Motor neuron (in vitro differentiated cells): ENCODE data around the gene RDH5. TPM values are rescaled to one million over a fixed set of nuclear protein-coding genes. Genes with fewer than 3 reads are reported as not detected.

Source experiments
- ATAC-seq, 8 experiments: fragments of 200-7000 bp; cut with Tn5 transposase; replicated peaks in 6 of 8; 2 replicates each; pipeline ENCODE4 v1.8.0; 2021; ENCODE audit warnings: mild to moderate bottlenecking in 8 of 8, moderate library complexity in 8 of 8
- H3K27ac ChIP-seq, 2 donors: fragments of 250-450 bp; sonication (Bioruptor Pico); 2 replicates each; pipeline ENCODE4 v1.9.0; 2021; ENCODE audit warnings: antibody characterized with exemption in 2 of 2, mild to moderate bottlenecking in 2 of 2, moderate library complexity in 1 of 2
- H3K4me1 ChIP-seq, 2 donors: fragments of 250-450 bp; sonication (Bioruptor Pico); replicated peaks in 1 of 2; 2 replicates each; pipeline ENCODE4 v1.6.1; 2021; ENCODE audit warnings: antibody characterized with exemption in 2 of 2, mild to moderate bottlenecking in 2 of 2, moderate library complexity in 1 of 2
- H3K4me3 ChIP-seq, 5 donors: fragments of 250-450 bp; sonication (Bioruptor Pico); 2 replicates each; pipeline ENCODE4 v1.9.0; 2021; ENCODE audit warnings: antibody characterized with exemption in 5 of 5, mild to moderate bottlenecking in 5 of 5, moderate library complexity in 4 of 5
- WGBS, 10 experiments: fragments of 450-650 bp; shearing (Covaris generic); methylation state at CpG; one replicate each; pipeline ENCODE4 v1.0.0; 2022; 5-methylcytosine and 5-hydroxymethylcytosine counted together
- in situ Hi-C, 9 experiments: fragments of 400-800 bp; cut with MboI; loops; one replicate each; pipeline ENCODE4 v1.15.0; 2021; ENCODE audit warnings: low sequenced_read_pairs in 9 of 9, low pct_unique_long_range_greater_than_20kb in 2 of 9; ENCODE audit not compliant: unreplicated experiment in 9 of 9
- total RNA-seq, 8 experiments: library from RNA; unstranded; fragments of 300-600 nt; gene quantifications; 2 replicates each; pipeline versions ENCODE4 v1.2.3 to v1.2.4, GENCODE V29; 2022

The RDH5 gene
- total RNA-seq, 8 experiments from 2014 or later: 1.4 to 23.6 (median 3.6) TPM

DNA sequence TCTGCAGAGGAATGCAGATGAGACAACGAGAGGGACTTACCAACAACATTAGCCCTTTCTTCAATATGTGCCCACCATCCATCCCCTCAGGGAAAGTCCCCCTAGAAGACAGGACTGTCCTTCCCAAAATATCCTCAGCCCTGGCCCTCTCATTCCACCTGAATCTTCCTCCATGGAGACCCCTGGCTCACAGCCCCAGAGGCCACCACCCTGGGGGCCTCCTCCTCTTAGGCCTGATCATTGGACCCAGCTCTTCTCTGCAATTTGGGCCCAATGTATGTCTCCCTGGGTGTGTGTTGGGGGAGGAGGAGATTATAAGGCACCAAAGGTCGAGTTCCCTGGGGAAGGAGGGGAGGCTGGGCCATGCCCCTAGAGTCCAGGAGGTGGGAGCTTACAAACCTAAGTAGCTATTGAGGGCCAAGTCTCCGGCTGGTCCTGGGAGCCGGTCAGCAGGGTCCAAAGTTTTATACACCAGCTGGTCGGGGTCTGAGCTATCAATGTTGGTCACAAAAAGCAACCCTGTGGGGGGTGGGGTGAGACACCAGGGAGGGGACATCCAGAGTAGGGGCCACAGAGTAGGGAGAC lies 20.6 kb upstream of the RDH5 start:
- Histone ChIP-seq H3K27ac (no peak overlapping the region), H3K4me1 (no peaks in the 10 kb centered on the region), H3K4me3 (no peak overlapping the region)
- in situ Hi-C loops: no loop called here
- 0 to 67% (median 63%) methylated on average over 1 to 4 of the region's 5 CpGs; no CpG with 5 or more reads in 7 of the 10 experiments for WGBS, 10 experiments
- no peak for ATAC-seq

DNA sequence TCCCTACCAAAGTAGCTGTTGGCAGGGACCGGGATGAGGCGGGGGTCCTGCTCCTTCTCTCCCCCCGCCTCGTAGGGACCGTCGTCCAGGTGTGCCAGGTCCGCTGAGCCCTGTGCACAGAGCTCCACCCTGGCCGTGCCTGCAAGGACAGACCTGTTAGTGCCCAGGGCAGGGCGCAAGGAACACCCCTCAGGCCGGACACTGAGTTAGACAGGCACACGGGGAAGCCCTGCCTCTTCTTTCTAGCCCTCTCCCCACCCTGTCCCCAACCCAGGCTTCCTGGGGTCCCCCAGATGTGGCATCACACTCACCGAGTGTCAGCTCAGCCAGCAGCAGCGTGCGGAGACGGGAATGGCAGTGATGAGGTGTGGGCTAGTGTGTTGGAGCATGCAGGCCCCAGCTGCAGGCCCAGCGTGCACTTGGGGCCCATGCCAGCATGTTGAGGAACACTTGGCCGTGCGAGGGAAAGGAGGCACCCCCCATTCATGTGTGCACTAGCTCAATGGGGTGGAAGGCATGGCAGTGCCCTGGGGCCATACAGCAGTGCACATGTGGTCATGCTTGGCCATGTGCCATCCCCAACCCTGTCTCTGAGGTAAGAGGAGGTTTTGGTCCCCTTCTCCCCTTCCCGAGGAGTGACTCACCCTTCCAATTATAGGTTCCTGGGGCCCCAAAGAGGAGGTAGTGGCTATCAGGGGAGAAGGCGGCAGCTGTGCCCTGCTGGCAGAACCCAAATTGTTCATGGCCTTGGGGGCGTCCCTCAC lies 19.8 kb upstream of the RDH5 start:
- H3K4me1 ChIP-seq: peaks cover 0 to 3% of the 10 kb centered on the region in 2 donors
- peak in 2 of 8 experiments; percentile 50 to 52 for ATAC-seq
- in situ Hi-C loops: no loop called here
- WGBS, 10 experiments: 50 to 88% (median 82%) methylated on average over 1 to 6 of the region's 21 CpGs; no CpG with 5 or more reads in 7 of the 10 experiments
- H3K4me3 ChIP-seq: no peak overlapping the region
- H3K27ac ChIP-seq: no peak overlapping the region

DNA sequence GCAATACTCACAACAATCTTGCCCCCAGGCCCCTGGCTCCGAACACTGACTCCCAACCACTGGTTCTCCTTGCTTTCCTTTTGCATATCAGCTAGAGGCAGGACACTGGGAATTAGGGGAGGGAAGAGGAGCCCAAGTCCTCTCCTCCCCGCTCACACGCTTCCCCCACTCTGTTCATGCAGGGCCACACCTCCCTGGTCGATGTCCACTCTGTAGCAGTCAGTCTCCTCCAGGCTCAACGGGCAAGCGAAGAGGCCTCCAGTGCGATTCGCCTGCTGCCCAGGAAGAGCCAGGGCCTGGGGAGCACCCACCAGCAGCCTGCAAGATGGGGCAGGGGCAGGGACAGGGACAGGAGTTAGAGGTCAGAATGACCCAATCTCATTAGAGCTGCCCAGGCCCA lies 17.3 kb upstream of the RDH5 start:
- H3K4me1 ChIP-seq: peaks cover 13 to 14% of the 10 kb centered on the region in 2 donors
- no peak overlapping the region for H3K4me3 ChIP-seq
- no peak overlapping the region for H3K27ac ChIP-seq
- 80 to 100% (median 100%) methylated on average over 1 to 3 of the region's 8 CpGs; no CpG with 5 or more reads in 7 of the 10 experiments for WGBS, 10 experiments
- no peak for ATAC-seq
- in situ Hi-C loops: no loop called here

DNA sequence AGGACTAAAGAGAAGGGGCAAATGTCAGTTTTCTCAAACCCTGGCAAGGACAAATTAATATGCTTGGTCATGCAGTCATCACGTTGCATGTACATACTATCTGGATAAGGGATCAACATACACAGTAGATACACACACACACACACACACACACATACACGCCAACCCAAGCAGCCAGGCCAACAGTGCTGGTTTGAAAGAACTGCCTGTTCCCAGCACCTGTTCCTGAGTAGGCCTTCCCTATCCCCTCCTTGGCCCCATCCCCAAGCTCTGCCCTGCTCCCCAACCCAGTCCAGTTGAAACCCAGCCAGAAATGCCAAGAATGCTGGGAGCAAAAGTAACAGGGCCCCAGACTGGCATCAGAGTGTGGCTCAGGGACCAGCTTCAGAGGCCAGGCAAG lies 16.9 kb upstream of the RDH5 start:
- in situ Hi-C loops: no loop called here
- H3K4me3 ChIP-seq: no peak overlapping the region
- no peak overlapping the region for H3K27ac ChIP-seq
- 100% methylated on average over 1 of the region's 2 CpGs; no CpG with 5 or more reads in 9 of the 10 experiments for WGBS, 10 experiments
- H3K4me1 ChIP-seq: peaks cover 13 to 14% of the 10 kb centered on the region in 2 donors
- no peak for ATAC-seq

DNA sequence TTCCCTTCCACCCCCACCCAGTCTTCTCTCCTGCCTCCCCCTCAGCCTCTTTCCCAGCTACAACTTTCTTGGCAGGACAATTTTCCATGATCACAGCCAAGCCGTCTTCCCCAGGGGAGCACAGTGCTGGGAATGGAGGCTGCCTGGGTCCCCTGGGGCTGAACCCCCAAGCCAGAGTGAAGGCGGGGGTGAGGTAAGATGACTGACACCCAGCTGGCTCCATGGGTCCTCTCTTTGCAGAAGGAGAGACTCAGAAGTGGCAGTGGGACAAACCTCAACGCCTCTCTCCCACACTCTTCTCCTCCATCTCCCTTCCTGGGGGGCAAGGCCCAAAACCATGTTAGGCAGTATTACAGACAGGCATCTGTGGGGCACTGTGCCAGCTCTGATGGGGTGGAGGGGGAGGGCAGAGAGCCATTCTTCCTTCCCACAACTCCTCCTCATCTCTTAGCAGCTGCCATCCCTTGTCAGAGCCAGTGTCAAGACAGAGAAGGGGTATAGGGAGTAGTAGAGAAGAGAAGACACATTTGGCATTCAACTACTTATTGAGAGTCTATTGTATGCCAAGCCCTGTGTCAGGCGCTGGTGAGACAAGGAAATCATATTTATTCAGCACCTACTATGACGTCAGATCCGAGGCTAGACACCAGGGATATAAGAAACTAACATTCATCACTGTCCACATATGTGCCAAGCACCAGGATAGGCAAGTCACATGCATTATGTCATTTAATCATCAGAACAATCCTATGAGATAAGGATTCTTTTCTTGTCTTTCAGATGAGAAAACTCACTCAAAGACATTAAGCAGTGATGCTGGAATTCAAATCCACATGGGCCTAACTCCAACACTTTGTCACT lies 16.1 kb upstream of the RDH5 start:
- WGBS, 10 experiments: 63 to 98% (median 71%) methylated on average over 2 to 4 of the region's 6 CpGs; no CpG with 5 or more reads in 6 of the 10 experiments
- in situ Hi-C loops: no loop called here
- peak overlapping the region in 1 of 5 donors; percentile 3 for H3K4me3 ChIP-seq

DNA sequence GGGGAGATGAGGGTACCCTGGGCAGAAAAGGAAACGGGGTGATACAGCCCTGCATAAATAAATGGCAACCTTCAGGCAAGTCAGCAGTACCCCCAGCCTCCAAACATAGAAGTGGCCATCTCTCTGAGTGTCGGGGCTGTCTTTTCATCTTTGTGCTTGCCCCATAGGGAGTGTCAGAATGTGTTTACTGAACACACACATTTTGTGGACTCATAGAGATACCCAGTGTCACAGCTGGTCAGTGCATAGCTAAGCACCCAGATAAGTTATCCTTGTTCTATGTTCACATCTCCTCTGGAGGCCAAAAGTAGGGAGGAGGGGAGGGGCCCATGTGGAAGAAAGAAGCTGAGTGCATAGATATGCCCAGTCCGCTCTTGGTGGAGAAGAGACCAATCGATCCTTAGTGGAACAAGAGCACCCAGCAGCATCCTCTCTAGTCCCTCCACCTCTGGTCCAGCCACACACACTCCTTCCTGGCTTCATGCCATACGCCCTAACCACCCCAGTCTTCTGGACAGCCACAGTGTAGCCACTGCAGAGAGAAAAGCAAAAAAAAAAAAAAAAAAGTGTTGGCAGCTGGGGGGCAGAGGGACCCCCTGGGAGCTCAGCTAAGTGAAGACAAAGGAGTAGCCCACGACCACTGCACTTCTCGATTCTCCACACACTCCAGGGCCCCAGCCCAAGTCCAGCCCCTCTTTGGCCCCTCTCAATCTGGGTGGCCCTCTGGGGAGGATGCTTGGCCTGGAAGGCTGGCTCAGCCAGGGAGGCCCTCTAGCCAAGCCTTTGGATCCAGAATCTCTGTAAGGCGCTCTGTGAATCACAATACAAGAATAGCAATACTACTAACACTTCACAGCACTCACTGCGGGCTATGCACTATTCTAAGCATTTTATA lies 15.1 kb upstream of the RDH5 start:
- no peak for ATAC-seq
- in situ Hi-C loops: no loop called here
- Histone ChIP-seq H3K27ac (no peak overlapping the region), H3K4me3 (peak overlapping the region in 1 of 5 donors; percentile 3), H3K4me1 (peaks cover 13 to 14% of the 10 kb centered on the region in 2 donors)
- 64 to 100% (median 75%) methylated on average over 2 to 7 of the region's 9 CpGs; no CpG with 5 or more reads in 1 of the 10 experiments for WGBS, 10 experiments

More for the DNA sequence above, 16.1 kb upstream of the RDH5 start:
- Histone ChIP-seq H3K27ac (no peak overlapping the region), H3K4me1 (peaks cover 13 to 14% of the 10 kb centered on the region in 2 donors)
- no peak for ATAC-seq

DNA sequence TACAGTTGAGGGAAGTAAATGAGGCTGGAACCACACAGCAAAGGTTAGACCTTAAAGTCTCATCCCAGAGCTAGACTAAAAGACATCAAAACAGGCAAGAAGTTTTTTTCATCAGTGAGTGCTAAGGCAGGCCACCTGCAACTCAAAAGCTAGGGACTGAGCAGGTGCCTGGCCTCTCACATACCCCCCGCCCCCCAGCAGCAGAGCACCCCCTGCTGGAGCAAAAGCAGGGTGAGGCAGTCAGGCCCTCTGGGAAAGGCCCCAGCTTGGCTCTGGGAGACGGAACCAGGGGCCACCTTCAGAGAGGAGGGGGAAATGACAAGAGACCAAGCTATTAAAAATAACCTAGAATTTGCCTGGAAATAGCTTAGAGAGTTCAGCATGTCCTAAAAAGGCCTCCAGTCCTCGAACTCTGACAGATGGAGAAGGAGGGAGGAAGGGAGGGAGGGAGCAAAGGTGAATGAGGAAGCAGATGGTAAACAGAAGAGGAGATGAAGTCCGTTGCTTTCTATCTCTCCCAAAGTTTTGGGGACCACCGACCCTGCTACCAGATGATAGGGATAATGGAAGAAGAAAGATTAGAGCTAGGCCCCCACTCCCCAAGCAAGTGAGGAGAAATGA lies 14.3 kb upstream of the RDH5 start:
- no peak for ATAC-seq
- H3K27ac ChIP-seq: no peak overlapping the region
- in situ Hi-C loops: no loop called here
- H3K4me3 ChIP-seq: peak overlapping the region in 3 of 5 donors; percentile 58 to 82 (median 65)
- peaks cover 13 to 14% of the 10 kb centered on the region in 2 donors for H3K4me1 ChIP-seq
- 17 to 67% (median 45%) methylated on average over 1 to 4 of the region's 5 CpGs; no CpG with 5 or more reads in 4 of the 10 experiments for WGBS, 10 experiments

DNA sequence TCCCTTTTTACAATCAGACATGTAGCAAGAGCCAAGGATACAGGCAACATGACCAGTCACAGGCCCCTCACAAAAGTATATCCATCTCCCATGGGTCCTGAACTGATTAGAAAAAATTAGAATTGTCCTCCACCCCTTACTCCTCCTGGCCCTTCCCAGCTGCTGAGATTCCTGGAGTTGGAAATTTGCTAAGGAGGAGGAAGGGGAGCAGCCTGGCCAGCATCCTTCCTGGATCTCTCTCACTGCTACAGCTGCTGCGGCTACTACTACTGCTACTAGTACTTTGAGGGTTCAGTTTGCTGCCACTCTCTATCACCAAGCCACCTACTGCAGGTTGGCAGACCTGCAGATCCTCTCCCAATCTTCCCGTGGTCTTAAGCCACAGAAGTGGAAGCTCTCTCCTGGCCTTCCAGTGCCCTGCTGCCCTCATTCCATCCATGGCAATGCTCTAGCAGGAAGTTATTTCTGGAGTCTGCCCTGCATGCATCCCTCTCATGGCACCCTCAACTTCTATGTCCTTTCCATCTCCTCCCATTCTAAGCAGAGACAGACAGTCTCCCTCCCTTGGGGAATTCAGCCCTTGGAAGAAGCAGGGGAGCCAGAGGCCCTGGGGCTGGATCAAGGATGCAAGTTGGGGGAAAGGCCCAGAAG lies 13.5 kb upstream of the RDH5 start:
- in situ Hi-C loops: no loop called here
- no peak for ATAC-seq
- Histone ChIP-seq H3K4me1 (peaks cover 13 to 14% of the 10 kb centered on the region in 2 donors), H3K27ac (no peak overlapping the region), H3K4me3 (peak overlapping the region; percentile 49 to 82 (median 58))
- WGBS, 10 experiments: 29 to 100% (median 53%) methylated on average over 1 to 2 of the region's 2 CpGs; no CpG with 5 or more reads in 6 of the 10 experiments

DNA sequence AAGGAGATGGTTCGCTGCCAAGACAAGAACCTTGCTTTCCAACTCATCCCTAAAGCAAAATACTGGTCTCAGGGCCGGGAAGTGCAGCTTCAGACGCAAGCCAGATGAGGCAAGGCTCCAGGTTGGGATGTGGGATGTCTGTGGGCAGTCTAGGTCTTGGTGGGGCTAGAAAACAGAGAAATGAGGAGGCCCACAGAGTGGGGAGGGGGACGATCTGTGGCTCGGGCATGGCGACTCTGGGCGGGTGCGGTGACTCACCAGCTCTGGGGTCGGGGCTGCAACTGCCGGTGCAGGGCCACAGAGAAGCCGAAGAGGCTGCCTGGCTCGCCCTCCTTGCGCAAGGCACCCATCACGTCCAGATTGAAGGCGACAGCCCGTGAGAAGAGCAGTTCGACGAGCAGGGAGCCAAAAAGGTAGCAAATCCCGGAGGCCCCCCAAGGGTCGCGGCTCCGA lies 12.9 kb upstream of the RDH5 start:
- peaks cover 13 to 14% of the 10 kb centered on the region in 2 donors for H3K4me1 ChIP-seq
- peak overlapping the region; percentile 49 to 82 (median 58) for H3K4me3 ChIP-seq
- WGBS, 10 experiments: 0 to 20% (median 12%) methylated on average over 1 to 11 of the region's 22 CpGs; no CpG with 5 or more reads in 6 of the 10 experiments
- in situ Hi-C loops: no loop called here
- ATAC-seq: peak; percentile 43 to 76 (median 68)
- H3K27ac ChIP-seq: no peak overlapping the region

DNA sequence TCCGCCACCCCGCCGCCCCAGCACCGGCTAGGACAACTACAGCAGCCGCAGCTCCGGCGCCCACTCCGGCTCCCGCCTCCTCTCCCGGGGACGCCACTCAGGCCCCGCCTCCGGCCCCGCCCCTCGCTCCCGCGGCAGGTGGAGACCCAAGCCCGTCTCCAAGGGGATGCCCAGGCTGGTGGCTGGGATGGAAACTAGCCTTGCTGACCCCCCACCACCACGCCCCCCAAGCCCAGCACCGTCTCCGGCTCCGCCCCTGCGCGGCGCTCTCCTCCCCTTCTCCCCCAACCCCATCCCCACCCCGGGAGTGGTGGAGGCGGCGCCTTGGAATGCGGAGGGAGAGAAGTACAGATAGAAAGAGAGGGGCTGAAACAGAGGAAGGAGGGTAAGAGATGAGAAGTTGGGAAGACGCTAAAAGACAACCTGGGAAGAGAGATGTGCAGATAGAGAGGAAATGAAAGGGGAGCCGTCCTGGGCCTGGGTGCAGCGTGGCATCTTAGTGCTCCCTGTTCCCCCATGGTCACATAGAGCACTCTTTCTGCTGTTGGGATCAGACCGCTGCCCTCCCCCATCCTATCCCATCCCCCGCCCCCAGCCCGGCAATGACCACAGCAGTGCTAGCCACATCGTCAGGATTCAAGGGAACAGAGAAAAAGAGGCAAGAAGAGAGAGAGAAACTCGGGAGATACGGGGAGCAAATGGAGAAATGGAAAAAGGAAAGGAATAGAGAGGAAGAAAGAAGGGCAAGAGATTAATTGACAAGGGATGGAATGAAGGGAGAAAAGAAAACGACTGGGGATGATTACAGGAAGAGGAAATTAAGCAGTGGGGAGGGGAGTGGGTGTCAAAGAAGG lies 12.1 kb upstream of the RDH5 start, which contains the start of gene ITGA7:
ITGA7 (minus strand) TSS at position 64 of the 854 bp plus-strand sequence. CDS start 222 bp downstream, outside the sequence.
- WGBS, 10 experiments: 0 to 20% (median 2%) methylated on average over 1 to 8 of the region's 39 CpGs
- peaks cover 13 to 14% of the 10 kb centered on the region in 2 donors for H3K4me1 ChIP-seq
- peak within 1 kb of the TSS; percentile 49 to 82 (median 58) for H3K4me3 ChIP-seq
- no peak within 1 kb of the TSS for H3K27ac ChIP-seq
- in situ Hi-C loops: no loop called here
- peak; percentile 76 to 96 (median 94) for ATAC-seq
